GM18867 (cell line): ENCODE results near the gene LMO1.

ENCODE experiments used
- ATAC-seq: cut with Tn5 transposase; IDR thresholded peaks from one replicate; pipeline ENCODE4 v1.9.1; 2021; ENCODE audit warnings: mild to moderate bottlenecking, moderate library complexity; ENCODE audit not compliant: unreplicated experiment

LMO1 gene

DNA sequence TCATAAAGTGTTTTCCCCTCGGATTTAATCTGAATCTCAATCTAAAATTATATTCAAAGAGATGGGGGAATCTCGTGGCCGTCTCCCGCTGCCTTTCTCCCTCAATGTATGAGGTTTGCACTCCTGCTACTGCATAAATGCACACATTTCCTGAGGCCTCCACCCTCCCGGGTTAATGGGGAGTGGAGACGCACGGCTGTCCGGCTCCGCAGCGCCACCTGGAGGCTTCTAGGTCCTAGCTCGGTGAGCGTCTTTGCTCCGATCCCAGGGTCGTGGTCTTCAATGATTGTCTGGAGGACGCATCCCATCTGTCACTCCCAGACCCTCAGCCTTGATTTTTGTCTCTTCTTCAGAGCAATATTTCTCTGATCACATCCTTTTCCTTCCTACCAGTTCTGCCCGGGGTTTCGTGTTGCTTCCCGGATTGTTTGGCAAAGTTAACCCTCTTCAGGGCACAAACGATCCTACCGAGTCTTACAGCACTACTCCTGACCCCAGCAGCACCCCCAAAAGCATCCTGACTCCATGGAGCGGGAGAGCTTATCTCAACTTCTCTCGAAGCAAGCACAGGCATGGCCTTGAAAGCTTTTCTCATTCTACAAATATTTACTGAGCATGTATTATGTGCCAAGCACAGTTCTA is at the start of gene LMO1:
Gene LMO1 (minus strand): TSS at position 110 of the 642 bp plus-strand sequence. CDS start 516 bp downstream, outside the sequence.
- peak; percentile 65 for ATAC-seq

- no peak for ATAC-seq
Measured at GRCh38 chr11:8312986-8313385, 49.3 kb upstream of the LMO1 start.

- ATAC-seq, result no peak
Measured at GRCh38 chr11:8311366-8311765, 47.7 kb upstream of the LMO1 start.

DNA sequence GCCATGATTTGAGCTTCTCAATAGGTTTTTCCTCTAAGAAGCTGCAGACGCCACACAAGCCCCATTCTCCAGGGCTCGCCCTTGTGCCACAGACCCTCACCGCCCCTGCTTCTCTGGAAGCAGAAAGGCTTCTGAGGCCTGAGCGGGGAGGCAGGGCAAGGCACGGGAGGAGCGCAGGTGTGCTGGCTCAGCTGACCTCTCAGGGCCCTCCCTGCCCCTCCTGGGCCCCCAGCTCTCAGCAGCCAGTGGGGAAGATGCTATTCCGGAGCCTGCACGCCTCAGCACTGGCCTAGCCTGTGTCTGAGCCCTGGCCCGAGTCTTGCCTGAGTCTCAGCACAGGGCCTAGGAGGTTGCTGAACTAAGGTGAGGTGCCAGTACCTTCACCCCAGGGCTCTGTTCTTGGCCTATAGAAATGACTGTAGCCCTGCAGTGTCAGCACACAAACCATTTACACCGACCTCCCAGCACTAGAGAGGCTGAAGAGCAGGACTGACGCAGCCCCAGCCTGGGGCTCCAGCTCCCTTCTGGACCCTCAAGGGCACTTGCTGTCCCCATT is 47.1 kb upstream of the LMO1 start:
- ATAC-seq, result no peak

DNA sequence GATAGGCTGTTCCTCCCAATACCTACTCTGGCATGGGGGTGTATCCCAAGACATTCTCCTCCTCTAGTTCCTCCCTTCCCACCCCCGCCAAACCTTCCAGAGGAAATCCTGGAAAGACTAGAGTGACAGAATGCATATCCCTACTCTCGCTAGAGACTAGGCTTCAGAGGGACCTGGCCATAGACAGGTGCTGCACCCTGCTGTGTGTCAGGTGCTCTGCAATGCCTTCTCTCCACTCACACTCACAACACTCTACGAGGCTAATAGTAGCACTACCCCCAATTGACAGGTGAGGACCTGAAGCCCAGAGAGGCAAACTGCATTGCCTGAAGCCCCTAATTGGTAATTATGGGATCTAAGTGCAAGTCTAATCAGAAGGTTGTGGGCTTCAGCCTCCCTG is 46.2 kb upstream of the LMO1 start:
- ATAC-seq, result no peak

- no peak for ATAC-seq
Measured at GRCh38 chr11:8309311-8309710, 45.6 kb upstream of the LMO1 start.

DNA sequence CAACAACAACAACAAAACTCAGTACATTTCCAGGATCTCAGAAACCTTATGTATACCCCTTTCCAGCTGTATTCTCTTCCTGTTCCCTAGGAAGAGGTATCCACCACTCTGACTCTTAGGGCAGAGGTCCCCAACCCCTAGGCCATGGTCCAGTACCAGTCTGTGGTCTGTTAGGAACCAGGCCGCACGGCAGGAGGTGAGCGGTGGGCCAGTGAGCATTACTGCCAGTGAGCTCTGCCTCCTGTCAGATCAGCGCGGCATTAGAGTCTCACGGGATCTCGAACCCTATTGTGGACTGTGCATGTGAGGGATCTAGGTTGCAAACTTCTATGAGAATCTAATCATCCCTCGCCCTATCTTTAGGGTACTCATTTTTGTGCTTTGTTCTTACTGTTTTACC is 43.9 kb upstream of the LMO1 start:
- no peak for ATAC-seq

GRCh38 chr11:8301622-8302021 is 37.9 kb upstream of the LMO1 start:
- ATAC-seq, result no peak

- ATAC-seq, result no peak
Measured at GRCh38 chr11:8298801-8299786, 35.4 kb upstream of the LMO1 start.

DNA sequence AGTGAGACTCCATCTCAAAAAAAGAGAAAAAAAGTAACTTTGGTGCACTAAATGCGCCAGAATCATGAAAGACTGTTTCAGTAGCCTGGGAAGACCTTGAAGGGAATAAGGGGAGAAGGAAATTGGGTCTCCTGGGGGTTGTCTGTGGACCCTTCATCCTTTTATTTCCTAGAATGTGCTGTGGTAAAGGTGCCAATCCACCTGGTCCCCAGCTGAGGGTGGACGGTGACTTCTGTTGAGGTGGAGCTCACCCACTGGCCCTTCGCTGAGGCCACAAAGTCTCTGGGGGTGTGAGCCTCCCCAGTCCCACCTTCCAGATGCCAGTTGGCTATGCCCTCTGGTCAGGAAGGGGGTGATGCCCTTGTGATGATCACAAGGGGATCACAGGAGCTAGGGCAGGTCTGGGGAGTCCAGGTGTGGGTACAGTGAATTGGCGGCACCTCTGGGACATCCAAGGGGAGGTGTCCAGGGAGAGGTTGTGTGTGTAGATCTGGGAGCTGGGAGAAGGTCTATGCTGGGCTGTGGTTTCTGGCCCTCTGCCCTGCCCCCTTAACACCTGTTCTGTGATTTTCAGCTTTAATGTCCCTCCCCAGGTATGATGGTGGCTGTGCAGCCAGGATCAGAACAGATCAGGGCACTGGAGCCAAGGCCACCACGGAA is 34.2 kb upstream of the LMO1 start:
- no peak for ATAC-seq

GRCh38 chr11:8296872-8297271 is 33.2 kb upstream of the LMO1 start:
- no peak for ATAC-seq

DNA sequence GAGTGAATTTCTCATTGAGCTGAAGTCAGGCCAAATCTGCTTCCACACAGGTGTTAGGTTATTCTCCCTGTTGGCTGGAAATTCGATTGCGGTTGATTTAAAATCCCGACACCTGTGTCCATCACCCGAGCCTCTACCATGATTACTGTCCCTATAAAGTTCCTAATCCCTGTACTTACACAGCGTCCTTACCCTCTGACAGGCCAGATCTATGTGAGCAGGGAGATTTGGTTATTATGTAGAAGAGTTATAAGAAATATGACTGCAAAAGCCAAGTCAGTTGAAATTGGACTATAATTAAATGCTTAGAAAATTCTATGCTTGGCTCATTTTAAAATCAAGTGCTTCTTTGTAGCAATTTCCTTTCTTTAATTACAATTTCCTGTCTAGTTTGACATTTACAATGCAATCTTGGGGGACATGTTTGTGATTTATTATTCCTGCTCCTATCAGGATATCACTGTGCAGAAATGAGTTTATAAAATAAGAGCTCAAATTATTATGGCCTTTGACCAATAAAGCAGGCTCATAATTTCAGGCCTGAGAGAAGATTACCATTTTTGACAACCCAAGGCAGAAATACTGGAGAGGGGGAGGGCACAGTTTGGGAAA is 32.5 kb upstream of the LMO1 start:
- no peak for ATAC-seq

DNA sequence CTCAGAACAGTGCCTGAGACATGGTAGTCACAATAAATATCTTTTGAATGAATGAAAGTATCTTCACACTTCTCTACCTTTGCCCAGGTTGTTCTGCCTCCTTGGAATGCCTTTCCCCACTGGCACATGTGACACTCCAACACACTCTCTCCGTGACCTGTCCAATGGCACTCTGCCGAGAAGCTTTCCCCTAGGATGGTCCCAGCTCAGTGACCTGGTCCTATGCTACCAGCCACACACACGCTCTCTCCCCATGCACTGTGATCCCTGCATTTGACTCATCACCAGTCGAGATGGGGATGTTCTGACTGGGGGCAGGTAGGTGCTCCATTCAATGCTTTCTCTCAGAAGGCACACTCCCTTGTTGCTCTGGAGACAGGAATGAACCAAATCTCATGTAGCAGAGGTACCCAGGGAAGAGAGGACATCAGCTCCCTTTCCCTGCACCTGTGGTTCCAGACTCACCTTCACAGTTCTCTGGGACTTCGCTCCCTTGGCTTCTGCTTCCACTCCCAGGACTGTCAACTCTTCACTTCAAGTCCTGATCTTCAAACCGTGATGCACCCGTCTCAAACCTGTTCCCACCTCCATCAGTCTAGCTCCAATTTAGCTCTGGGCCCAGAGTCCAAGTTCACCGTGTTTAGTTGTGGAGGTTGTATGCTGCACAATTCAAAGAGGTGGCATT is 30.7 kb upstream of the LMO1 start:
- ATAC-seq, result no peak

- no peak for ATAC-seq
Measured at GRCh38 chr11:8293171-8293570, 29.5 kb upstream of the LMO1 start.

DNA sequence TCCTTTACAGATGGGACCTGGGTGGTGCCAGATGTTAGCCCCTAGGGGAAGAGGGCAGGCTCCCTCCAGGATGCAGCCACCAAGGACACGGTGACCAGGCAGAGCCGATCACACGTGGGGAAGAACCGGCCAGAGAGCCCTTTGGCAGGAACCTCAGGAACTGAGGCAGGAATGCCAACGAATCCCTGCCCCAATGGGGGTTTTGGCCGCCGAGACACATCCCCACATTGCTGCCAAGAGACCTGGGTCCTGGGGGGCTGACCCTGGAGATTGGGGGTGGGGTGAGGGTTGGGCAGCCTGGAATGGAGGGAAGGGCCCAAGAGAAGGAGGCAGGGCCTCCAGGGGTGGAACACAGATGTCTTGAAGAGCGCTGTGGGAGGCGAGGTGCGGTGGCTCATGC is 28.7 kb upstream of the LMO1 start:
- ATAC-seq, result no peak

- no peak for ATAC-seq
Measured at GRCh38 chr11:8291421-8292350, 28.0 kb upstream of the LMO1 start.

DNA sequence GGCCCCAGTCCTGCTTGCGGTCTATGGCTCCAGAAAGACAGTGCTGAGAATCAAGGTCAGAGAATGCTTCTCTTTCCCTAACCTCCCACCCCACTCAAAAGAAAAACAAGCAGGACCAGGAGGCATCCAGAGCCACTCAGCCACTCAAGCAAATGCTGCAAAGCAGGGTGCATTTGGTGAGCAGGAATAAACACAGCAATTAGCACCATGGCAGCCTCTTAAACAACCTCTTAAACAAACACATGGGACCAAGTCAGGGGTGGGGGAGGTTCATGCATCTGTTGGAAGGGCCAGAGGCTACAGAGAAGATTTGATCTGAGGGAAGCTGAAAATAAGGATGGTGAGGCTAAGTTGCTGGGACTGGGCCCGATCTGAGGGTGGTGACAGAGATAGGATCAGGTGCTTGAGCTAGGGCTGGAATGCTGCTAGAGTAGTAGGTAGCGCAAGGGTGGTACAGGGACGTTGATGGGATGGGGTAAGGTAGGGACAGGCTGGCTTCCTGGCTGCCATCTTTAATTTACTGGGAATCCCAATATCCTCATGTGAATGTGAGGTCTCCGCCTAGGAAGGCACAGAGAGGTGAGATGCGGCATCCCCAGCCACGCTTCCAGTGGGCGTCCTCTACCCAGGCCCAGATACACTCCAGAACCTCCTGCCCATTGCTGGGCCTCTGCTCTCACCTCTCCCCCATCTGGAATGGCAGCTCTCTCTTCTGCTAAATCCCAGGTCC is 26.6 kb upstream of the LMO1 start:
- no peak for ATAC-seq

- no peak for ATAC-seq
Measured at GRCh38 chr11:8289492-8289918, 25.8 kb upstream of the LMO1 start.
